K562 (cell line): ENCODE data around the gene PPHLN1. TPM values are rescaled to one million over a fixed set of nuclear protein-coding genes. Genes with fewer than 3 reads are reported as not detected.

ENCODE experiments used
- ATAC-seq: fragments of 200-7000 bp; cut with Tn5 transposase; 3 replicates; pipeline ENCODE4 v1.9.1; 2020; ENCODE audit warnings: moderate library complexity
- BruUV-seq: library from RNA; stranded (reverse); fragments of 400-500 nt; replicated peaks from 2 replicates; lab custom pipeline; 2021; lab: Mats Ljungman, UMichigan
- CTCF ChIA-PET: fragments of 300-600 bp; formaldehyde crosslinking; extraction: SDS; loops from one replicate; lab custom pipeline; 2021; ENCODE audit warnings: low intra/inter-chr PET ratio; lab: Yijun Ruan, JAX
- POLR2A ChIA-PET: fragments of 300-600, 350-650 bp; sonication (Branson Sonifier 250); formaldehyde crosslinking; extraction: SDS; loops from one replicate; lab custom pipeline; 2021; ENCODE audit warnings: antibody characterized with exemption, inconsistent platforms; lab: Yijun Ruan, JAX
- DNase-seq, 4 experiments: peaks; one replicate each; pipeline versions ENCODE4 v3.0.0 to v3.0.0-alpha.2; 2011 to 2018; ENCODE audit warnings: low spot score in 3 of 4, mixed read lengths in 3 of 4; ENCODE audit errors: extremely low read depth in 1 of 4
- FAIRE-seq: peaks from 2 replicates; lab custom pipeline; 2011; peaks lifted over from hg19 to GRCh38; lab: Jason Lieb, UNC
- H2AFZ ChIP-seq: 2 replicates; pipeline ENCODE4 v1.6.0; 2011; ENCODE audit warnings: low read depth, low read length, control low read depth, inconsistent platforms
- H3K27ac ChIP-seq: fragments of 200-600 bp; 3 replicates; pipeline ENCODE4 v1.8.0; 2011; ENCODE audit warnings: low read depth, mild to moderate bottlenecking, control low read depth, inconsistent platforms, low read length, moderate library complexity, mixed read lengths; ENCODE audit errors: extremely low read depth
- H3K27me3 ChIP-seq, 2 experiments: fragments of 300-600 bp in 1 of 2; 2 replicates in 1 of 2; 3 replicates in 1 of 2; pipeline versions ENCODE4 v1.6.0 to v1.8.0; 2011; ENCODE audit warnings: inconsistent platforms in 2 of 2, low read length in 2 of 2, mild to moderate bottlenecking in 1 of 2, mixed read lengths in 1 of 2, moderate library complexity in 1 of 2; ENCODE audit not compliant: control insufficient read depth in 2 of 2, insufficient read depth in 2 of 2
- H3K36me3 ChIP-seq: fragments of 300-600 bp; 3 replicates; pipeline ENCODE4 v1.8.0; 2011; ENCODE audit warnings: mild to moderate bottlenecking, low read length, inconsistent platforms; ENCODE audit not compliant: control insufficient read depth, insufficient read depth
- H3K4me1 ChIP-seq, 2 experiments: fragments of 200-600 bp in 1 of 2; replicated peaks in 1 of 2; 2 replicates in 1 of 2; 3 replicates in 1 of 2; pipeline versions ENCODE4 v1.5.1 to v1.8.0; 2011; ENCODE audit warnings: inconsistent platforms in 2 of 2, low read length in 2 of 2, mild to moderate bottlenecking in 1 of 2, mixed read lengths in 1 of 2, moderate library complexity in 1 of 2; ENCODE audit not compliant: control insufficient read depth in 2 of 2, insufficient read depth in 2 of 2
- H3K4me2 ChIP-seq: 2 replicates; pipeline ENCODE4 v1.6.1; 2011; ENCODE audit warnings: low read length, control low read depth, inconsistent platforms, mixed read lengths; ENCODE audit not compliant: insufficient read depth
- H3K4me3 ChIP-seq: fragments of 200-600 bp; sonication (generic), shearing (Covaris generic); 2 replicates; pipeline ENCODE4 v1.5.1; 2016; ENCODE audit warnings: control low read depth, inconsistent platforms
- H3K79me2 ChIP-seq: fragments of 200-600 bp; 3 replicates; pipeline ENCODE4 v1.8.0; 2011; ENCODE audit warnings: low read length, inconsistent platforms; ENCODE audit not compliant: control insufficient read depth, insufficient read depth
- H3K9ac ChIP-seq, 2 experiments: 2 replicates each; pipeline versions ENCODE4 v1.6.0 to v1.6.1; 2011; ENCODE audit warnings: low read depth in 2 of 2, low read length in 2 of 2, control low read depth in 1 of 2, inconsistent platforms in 1 of 2, mild to moderate bottlenecking in 1 of 2, mixed read lengths in 1 of 2; ENCODE audit not compliant: insufficient read depth in 1 of 2
- H3K9me1 ChIP-seq: one replicate; pipeline ENCODE4 v1.6.0; 2011; ENCODE audit warnings: inconsistent platforms, mild to moderate bottlenecking, low read length, moderate library complexity; ENCODE audit not compliant: control insufficient read depth, insufficient read depth
- H3K9me3 ChIP-seq: replicated peaks from 2 replicates; pipeline ENCODE4 v1.5.1; 2011; ENCODE audit warnings: low read depth, low read length, inconsistent platforms; ENCODE audit not compliant: control insufficient read depth, insufficient read depth
- H4K20me1 ChIP-seq: replicated peaks from 2 replicates; pipeline ENCODE4 v1.6.1; 2011; ENCODE audit warnings: low read length, inconsistent platforms, mixed read lengths; ENCODE audit not compliant: control insufficient read depth, insufficient read depth
- CSDE1 ChIP-seq, 2 experiments: fragments of 450-650 bp; IDR thresholded peaks; 2 replicates each; pipeline ENCODE4 v1.6.1; 2016; ENCODE audit warnings: mild to moderate bottlenecking in 1 of 2
- ETV5 ChIP-seq: sonication (generic); formaldehyde crosslinking; IDR thresholded peaks from 2 replicates; pipeline ENCODE4 v1.4.0; 2020; ENCODE audit warnings: low read depth, mild to moderate bottlenecking, missing genetic modification reagents
- FOXJ2 ChIP-seq: fragments of 200-800 bp; sonication (Bioruptor generic); IDR thresholded peaks from 2 replicates; pipeline ENCODE4 v1.6.1; 2016; ENCODE audit warnings: missing genetic modification characterization, missing compliant biosample characterization
- MAFG ChIP-seq: fragments of 450-650 bp; conservative IDR thresholded peaks from 2 replicates; pipeline ENCODE4 v1.6.1; 2016; ENCODE audit warnings: missing genetic modification characterization, missing compliant biosample characterization
- MTA1 ChIP-seq: fragments of 450-650 bp; IDR thresholded peaks from 2 replicates; pipeline ENCODE4 v1.6.1; 2017; ENCODE audit warnings: borderline replicate concordance
- NEUROD1 ChIP-seq: fragments of 150-350 bp; IDR thresholded peaks from 2 replicates; pipeline ENCODE4 v1.6.1; 2014; ENCODE audit warnings: borderline replicate concordance, low read length, low read depth; ENCODE audit not compliant: partially characterized antibody
- NFATC3 ChIP-seq: fragments of 450-650 bp; IDR thresholded peaks from 2 replicates; pipeline ENCODE4 v1.6.1; 2017; ENCODE audit warnings: mild to moderate bottlenecking
- NFIC ChIP-seq: fragments of 450-650 bp; IDR thresholded peaks from 2 replicates; pipeline ENCODE4 v1.6.1; 2017; ENCODE audit warnings: mild to moderate bottlenecking, inconsistent platforms
- SFPQ ChIP-seq: fragments of 200-400 bp; formaldehyde crosslinking; IDR thresholded peaks from 2 replicates; pipeline ENCODE4 v1.6.1; 2017; ENCODE audit warnings: mild to moderate bottlenecking, low read depth, low read length, moderate library complexity
- SMARCA5 ChIP-seq: fragments of 450-650 bp; IDR thresholded peaks from 2 replicates; pipeline ENCODE4 v1.6.1; 2016
- ZNF175 ChIP-seq: fragments of 200-800 bp; sonication (Bioruptor generic); IDR thresholded peaks from 2 replicates; pipeline ENCODE4 v1.6.1; 2016; ENCODE audit warnings: low read depth, mild to moderate bottlenecking, missing genetic modification characterization, missing compliant biosample characterization
- ZNF3 ChIP-seq: fragments of 250-450 bp; sonication (Bioruptor Pico); IDR thresholded peaks from 2 replicates; pipeline ENCODE4 v1.5.0; 2021; ENCODE audit warnings: mild to moderate bottlenecking, moderate library complexity
- ZNF830 ChIP-seq: fragments of 250-450 bp; sonication (Bioruptor Pico); IDR thresholded peaks from 2 replicates; pipeline ENCODE4 v1.5.0; 2021; ENCODE audit warnings: mild to moderate bottlenecking
- WGBS: fragments of 100-300 bp; shearing (Covaris generic); methylation state at CpG from one replicate; pipeline ENCODE4 v1.1.6; 2016; ENCODE audit warnings: low coverage, mixed read lengths; ENCODE audit not compliant: insufficient coverage; ENCODE audit errors: missing lambda C conversion rate; 5-methylcytosine and 5-hydroxymethylcytosine counted together
- in situ Hi-C: fragments of 300-500 bp; cut with MboI; formaldehyde crosslinking; loops from 4 replicates; pipeline ENCODE4 v1.15.0; 2018; ENCODE audit warnings: inconsistent platforms, mixed read lengths
- intact Hi-C: fragments of 100-400 bp; cut with micrococcal nuclease; formaldehyde crosslinking; loops from 2 replicates; pipeline ENCODE4 v1.14.2; 2022
- polyA plus RNA-seq, 8 experiments: library from polyadenylated mRNA; depleted of rRNA in 4 of 8; stranded (reverse) in 5 of 8; unstranded in 3 of 8; fragments of >200 nt; fragmentation: Nextera tagmentation in 2 of 8; fragmentation: Illumina TruSeq in 1 of 8; extraction: Ambion mirVana in 2 of 8; extraction: Trizol in 1 of 8; gene quantifications; 2 replicates each; pipeline versions ENCODE4 v1.2.1 to v1.2.3, GENCODE V29; 2011 to 2014; ENCODE audit warnings: inconsistent platforms in 1 of 8, missing spikeins in 1 of 8
- total RNA-seq, 7 experiments: library from RNA; depleted of rRNA in 6 of 7; stranded (reverse); fragments of >200 nt in 6 of 7; fragmentation: Illumina TruSeq in 2 of 7; extraction: Trizol in 2 of 7; gene quantifications; 2 replicates each; pipeline versions ENCODE4 v1.2.1 to v1.2.3, GENCODE V29; 2011 to 2021; ENCODE audit warnings: low replicate concordance in 1 of 7
- TF ChIP-seq, protein P1 (sequence below): fragments of 450-650 bp; IDR thresholded peaks from 2 replicates; pipeline ENCODE4 v1.6.1; 2017; ENCODE audit warnings: antibody characterized with exemption
- TF ChIP-seq, protein P2 (sequence below): sonication (generic); formaldehyde crosslinking; IDR thresholded peaks from 2 replicates; pipeline ENCODE4 v1.8.0; 2022; ENCODE audit warnings: mild to moderate bottlenecking, missing genetic modification reagents
- TF ChIP-seq, protein P3 (sequence below): IDR thresholded peaks from 2 replicates; pipeline ENCODE4 v1.6.1; 2011; ENCODE audit warnings: borderline replicate concordance, low read depth, mild to moderate bottlenecking, moderate library complexity, low read length; ENCODE audit not compliant: insufficient read depth, poor library complexity, severe bottlenecking

Gene PPHLN1
- total and polyA plus RNA-seq, 9 of the 15 experiments (the other 6 are each of a cell fraction or from before 2014, with no cell fraction given) = 66.3 to 112 (median 93.6) TPM

DNA sequence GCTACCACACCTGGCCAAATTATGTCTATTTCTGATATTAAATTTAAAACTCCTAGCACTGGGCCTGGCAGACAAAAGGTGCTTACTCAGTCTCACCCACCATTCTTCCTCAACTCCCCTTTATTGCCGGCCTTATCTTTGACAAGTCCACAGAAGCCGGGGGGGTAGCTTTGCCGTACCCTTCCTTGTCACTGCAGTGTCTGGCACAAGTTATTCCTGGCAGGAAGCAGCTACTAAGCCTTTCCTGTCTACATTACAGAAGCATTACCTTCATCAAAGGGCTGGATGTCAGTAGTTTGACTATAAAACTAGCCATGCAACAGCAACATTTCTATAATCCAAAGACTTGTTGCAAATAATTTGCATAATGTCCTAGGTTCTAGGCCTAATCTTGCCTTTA, 136.5 kb downstream of the PPHLN1 start:
- no peak for DNase-seq
- H2AFZ ChIP-seq = no peak overlapping the region
- no peaks in the 10 kb centered on the region for H3K79me2 ChIP-seq
- BruUV-seq = no TSS peak
- intact Hi-C loops = loop anchor here (10.0 kb wide), 1 partner anchor 1518 kb away; no protein-coding TSS in a partner anchor
- 0 out of 5 replicates have a peak, but pooled peaks cover 0 to 2% of the 10 kb centered on the region in 2 experiments for H3K4me1 ChIP-seq
- no peak overlapping the region for H3K27ac ChIP-seq
- ChIA-PET CTCF (no interaction called here), POLR2A (interaction anchor here (0.6 to 0.9 kb wide), 2 partner anchors 11 to 123 kb away, joined by 3 to 4 read pairs; no protein-coding TSS in a partner anchor)
- FAIRE-seq = no peak
- no peaks in the 10 kb centered on the region for H3K27me3 ChIP-seq
- no peak overlapping the region for H3K9ac ChIP-seq
- H3K9me1 ChIP-seq = no peaks in the 10 kb centered on the region
- in situ Hi-C loops = no loop called here
- ATAC-seq = no peak
- no peaks in the 10 kb centered on the region for H4K20me1 ChIP-seq
- H3K9me3 ChIP-seq = no peaks in the 10 kb centered on the region
- WGBS = 30% methylated on average over 3 of the region's 3 CpGs
- H3K4me2 ChIP-seq = no peak overlapping the region
- no peaks in the 10 kb centered on the region for H3K36me3 ChIP-seq
- TF ChIP-seq, protein P1, sequence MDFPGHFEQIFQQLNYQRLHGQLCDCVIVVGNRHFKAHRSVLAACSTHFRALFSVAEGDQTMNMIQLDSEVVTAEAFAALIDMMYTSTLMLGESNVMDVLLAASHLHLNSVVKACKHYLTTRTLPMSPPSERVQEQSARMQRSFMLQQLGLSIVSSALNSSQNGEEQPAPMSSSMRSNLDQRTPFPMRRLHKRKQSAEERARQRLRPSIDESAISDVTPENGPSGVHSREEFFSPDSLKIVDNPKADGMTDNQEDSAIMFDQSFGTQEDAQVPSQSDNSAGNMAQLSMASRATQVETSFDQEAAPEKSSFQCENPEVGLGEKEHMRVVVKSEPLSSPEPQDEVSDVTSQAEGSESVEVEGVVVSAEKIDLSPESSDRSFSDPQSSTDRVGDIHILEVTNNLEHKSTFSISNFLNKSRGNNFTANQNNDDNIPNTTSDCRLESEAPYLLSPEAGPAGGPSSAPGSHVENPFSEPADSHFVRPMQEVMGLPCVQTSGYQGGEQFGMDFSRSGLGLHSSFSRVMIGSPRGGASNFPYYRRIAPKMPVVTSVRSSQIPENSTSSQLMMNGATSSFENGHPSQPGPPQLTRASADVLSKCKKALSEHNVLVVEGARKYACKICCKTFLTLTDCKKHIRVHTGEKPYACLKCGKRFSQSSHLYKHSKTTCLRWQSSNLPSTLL = no peak
- no peak for TF ChIP-seq ETV5 (CRISPR knock-in tag)
- no peak for TF ChIP-seq ZNF3 (CRISPR knock-in tag)
- TF ChIP-seq SMARCA5 = no peak
- no peak for TF ChIP-seq MTA1
- no peak for TF ChIP-seq CSDE1 (IDR thresholded peaks at IDR 0.05)
- no peak for TF ChIP-seq NEUROD1
- TF ChIP-seq ZNF175 (CRISPR knock-in tag) = no peak
- TF ChIP-seq SFPQ = no peak
- TF ChIP-seq, protein P2, sequence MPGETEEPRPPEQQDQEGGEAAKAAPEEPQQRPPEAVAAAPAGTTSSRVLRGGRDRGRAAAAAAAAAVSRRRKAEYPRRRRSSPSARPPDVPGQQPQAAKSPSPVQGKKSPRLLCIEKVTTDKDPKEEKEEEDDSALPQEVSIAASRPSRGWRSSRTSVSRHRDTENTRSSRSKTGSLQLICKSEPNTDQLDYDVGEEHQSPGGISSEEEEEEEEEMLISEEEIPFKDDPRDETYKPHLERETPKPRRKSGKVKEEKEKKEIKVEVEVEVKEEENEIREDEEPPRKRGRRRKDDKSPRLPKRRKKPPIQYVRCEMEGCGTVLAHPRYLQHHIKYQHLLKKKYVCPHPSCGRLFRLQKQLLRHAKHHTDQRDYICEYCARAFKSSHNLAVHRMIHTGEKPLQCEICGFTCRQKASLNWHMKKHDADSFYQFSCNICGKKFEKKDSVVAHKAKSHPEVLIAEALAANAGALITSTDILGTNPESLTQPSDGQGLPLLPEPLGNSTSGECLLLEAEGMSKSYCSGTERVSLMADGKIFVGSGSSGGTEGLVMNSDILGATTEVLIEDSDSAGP (CRISPR knock-in tag) = no peak
- TF ChIP-seq NFIC = no peak
- TF ChIP-seq FOXJ2 (tag) = no peak
- no peak for TF ChIP-seq MAFG
- TF ChIP-seq NFATC3 = no peak
- TF ChIP-seq, protein P3, sequence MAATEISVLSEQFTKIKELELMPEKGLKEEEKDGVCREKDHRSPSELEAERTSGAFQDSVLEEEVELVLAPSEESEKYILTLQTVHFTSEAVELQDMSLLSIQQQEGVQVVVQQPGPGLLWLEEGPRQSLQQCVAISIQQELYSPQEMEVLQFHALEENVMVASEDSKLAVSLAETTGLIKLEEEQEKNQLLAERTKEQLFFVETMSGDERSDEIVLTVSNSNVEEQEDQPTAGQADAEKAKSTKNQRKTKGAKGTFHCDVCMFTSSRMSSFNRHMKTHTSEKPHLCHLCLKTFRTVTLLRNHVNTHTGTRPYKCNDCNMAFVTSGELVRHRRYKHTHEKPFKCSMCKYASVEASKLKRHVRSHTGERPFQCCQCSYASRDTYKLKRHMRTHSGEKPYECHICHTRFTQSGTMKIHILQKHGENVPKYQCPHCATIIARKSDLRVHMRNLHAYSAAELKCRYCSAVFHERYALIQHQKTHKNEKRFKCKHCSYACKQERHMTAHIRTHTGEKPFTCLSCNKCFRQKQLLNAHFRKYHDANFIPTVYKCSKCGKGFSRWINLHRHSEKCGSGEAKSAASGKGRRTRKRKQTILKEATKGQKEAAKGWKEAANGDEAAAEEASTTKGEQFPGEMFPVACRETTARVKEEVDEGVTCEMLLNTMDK = no peak
- no peak for TF ChIP-seq ZNF830 (CRISPR knock-in tag)
- H3K4me3 ChIP-seq = no peak overlapping the region
